Stimulated activated CD8-positive, alpha-beta memory T cell treated with anti-CD3 and anti-CD28 coated beads, Interleukin-7, amount 100 ng/mL, for 4 hours (primary cell): Measurements from ENCODE around the gene RELL1.

Experiments
- DNase-seq, 2 donors: peaks; one replicate each; pipeline ENCODE4 v3.0.0-alpha.2; 2020; ENCODE audit warnings: low read depth in 2 of 2

The RELL1 gene

DNA sequence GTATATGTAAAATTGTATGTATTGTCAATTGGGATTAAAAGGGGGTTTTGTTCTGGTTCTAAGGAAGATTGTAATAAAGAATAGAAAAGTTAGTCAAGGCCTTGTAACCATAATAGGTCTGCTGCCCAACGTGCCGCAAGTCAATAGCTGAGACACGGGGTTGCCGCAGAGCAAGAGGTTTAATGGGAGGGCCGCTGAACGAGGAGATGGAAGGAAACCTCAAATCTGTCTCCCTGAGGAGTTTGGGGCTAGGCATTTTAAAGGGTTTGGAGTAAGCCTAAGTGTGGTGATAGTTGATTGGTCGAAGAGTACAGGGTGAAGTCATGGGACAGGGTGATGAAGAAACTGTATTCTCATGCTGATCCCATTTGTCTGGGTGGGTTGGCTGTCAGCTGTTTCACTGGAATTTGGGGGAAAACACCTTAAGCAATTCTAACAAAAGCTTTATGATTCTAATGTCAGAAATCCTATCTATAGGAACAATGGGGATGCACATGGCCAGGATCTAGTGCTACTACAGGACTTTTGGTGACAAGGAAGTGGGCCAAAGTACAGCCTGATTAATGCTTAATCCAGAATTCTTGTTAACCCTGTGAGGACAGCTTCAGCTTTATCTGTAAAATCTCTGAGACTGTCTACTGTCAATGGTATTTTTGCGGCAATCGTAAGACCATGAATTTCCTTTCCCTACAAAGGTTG lies 86.9 kb downstream of the RELL1 start:
- DNase-seq = no peak

DNA sequence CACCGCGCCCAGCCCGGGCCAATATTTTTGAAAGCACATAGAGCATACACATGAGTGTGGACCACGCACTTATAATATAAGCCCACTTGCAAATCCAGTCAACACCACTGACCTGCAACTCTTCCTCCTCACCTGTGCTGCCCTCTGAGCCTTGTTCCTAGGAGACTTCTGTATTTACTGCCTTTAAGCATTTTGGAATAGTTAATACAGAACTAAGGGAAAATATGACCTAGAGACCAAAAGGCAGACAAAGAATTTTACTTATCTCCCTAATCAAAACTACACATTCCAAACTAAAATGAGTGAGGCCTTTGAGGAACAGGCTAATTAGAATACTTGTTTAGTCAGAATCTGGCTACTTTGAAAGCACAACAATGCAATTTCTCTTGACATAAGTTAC lies 89.1 kb downstream of the RELL1 start:
- no peak for DNase-seq

DNA sequence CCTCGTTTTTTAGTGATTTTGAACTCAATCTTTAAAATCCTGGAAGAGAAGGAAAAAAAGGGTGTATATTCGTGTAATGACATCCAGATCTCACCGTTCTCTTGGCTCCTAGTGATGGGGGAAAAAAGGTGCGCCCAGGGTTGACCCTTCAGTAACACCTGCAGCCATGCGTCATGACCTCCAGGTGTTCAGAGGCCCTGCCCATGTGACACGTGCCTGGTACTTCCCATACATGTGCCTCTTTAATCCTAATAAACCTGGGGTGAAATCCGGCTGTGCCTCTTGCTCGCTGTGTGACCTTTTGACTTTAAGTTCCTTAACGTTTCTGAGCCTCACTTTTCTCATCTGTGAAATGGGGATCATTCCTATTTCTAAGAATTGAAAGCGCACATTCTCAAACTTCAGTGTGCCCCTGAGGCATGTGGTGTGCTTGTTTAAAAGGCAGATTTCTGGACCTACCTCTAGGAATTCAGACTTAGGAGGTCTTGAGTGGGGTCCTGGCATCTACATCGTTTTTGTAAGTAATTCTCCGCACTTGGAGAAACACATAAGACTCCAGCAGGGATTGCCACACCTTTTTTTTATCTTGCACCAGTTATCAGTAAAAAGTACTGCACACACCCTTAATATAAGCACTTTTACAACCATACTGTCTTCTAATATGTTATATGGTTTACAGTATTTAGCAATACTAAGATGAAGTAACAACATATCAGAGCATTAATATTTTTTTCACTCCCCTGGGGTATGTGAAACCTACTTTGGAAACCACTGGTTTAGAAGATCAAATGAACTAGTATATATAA lies 90.1 kb downstream of the RELL1 start:
- DNase-seq = no peak

DNA sequence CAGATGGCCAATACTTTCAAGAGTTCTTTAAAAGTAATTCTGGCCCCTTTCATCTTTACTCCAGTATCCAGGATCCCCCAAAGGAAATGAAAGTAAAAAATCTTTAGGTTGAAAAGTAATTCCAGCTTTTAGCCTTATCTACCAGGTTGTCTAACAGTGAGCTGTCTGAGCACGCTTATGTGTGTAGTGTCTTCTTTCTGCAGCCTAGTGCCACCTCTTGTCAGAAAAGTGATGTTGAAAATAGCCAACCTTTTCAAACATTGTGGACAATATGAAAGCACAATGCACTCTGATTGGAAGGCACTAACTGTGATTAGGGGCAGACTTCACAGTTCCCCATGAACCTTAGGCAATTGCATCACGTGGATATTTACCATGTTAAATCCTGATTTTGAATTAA lies 92.1 kb downstream of the RELL1 start:
- no peak for DNase-seq

DNA sequence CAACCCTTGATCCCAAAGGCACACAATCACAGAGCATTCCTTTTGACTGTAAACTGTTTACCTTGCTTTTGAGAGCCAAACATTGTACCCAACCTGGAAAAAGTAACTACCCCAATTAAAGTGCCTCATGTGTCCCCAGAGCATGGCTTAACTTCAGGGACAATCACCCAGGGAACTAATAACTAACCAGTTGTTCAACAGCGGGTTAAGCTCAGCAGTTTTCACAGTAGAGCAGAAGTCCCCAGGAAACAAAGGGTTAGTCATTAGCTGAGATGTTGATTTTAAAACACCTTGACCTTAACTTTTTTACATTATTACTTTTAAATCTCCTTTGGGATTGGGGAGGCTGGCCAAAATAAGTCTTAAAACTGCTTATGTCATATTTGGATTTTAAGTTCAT lies 94.8 kb downstream of the RELL1 start:
- DNase-seq = no peak

DNA sequence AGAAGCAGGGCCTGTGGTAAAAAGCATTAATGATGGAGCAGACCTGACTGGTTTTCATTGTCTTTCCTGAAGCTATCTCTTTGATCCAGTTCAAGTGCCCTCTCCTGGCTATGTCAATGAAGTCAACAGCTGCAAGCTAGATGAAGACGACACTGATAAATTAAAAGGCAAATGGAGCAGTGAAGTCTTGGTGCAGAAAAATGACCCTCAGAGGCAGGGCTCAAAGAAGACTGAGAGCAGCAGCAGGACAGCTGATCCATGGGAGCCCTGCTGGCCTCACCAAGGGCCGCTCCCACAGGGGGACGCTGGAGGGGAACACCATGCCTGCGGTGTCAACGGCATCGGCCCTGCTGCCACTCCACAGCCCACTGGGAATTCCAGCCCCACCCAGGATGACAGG lies 96.2 kb downstream of the RELL1 start:
- DNase-seq = no peak

DNA sequence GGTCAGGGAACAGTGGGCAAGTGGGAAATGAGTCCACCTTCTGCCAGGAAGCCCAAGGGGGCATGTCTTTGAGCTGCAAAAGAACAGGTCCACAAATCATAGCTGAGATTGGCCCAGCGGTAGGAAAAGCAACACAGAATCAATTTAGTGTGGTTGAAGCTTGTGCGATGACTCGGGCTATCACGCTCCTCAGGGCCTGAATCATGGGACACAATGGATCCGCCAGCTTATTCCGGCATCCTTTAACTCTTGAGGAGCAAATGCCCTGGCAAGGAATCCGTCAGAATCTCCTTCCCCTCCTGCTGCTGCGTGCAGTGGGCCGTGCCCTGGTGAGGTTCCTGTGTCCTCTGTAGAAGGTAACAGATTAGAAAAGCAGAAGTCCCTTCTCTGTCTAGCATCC lies 98.0 kb downstream of the RELL1 start:
- no peak for DNase-seq

DNA sequence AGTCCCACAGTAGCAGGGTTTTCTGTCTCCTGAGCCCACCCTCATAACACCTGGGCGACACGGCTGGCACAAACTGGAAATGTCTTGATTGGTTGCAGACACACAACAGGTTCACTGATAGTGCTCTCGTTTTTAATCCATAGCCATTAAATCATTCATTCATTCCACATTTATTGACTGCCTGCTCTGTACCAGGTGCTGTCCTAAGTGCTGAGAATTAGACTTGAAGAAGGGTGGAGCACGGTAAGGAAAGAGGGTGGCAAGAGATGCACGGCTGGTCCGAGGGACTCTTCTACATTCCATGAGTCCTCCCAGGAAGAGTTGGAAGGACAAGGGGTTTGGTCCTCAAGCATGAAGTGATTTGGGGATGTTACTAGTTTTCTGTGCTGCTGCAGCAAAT lies 100.0 kb downstream of the RELL1 start:
- DNase-seq = no peak

DNA sequence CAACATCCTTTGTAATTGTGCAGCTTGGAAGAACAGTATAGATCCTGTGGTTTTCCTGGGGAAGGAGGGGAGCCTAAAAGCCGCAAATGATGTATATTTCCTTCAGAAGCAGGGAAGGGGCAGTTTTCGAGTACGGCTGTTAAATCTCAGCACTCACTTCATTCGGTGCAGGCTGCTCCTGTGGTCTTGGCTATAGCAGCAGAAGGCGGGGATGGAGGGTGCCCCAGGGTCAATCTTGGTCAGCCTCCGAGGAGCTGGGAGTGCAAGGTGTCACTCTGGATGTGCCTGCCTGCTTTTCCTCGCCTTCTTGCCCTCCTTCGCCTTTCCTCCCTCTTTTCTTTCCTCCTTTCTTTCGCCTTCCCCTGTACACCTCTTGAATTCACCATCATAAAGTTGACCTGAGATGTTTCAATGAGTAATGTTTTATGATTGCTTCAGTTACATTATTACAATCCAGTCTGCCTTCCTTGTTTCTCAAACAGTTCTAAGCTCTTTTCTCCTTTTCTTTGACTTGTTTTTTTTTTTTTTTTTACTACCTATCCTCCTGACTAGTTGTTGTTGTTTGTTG lies 101.6 kb downstream of the RELL1 start:
- no peak for DNase-seq

DNA sequence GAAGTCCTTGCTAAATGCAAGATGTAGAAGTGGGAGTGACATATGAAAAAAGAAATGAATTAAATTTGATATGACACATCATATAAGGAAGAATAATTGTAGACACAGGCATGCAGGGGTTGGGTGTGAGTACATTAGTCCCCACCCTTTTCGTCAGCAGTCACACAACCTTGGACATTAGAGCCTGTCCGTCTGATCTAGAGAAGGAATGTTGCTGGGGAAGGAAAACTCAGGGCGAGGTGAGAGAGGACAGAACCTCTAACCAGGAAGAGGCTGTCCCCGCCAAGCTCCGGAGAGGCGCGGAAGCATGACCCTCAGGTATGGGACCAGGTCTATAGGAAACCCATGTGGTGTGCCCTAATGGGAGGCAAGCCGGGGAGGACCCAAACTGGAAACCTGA lies 102.1 kb downstream of the RELL1 start:
- no peak for DNase-seq

DNA sequence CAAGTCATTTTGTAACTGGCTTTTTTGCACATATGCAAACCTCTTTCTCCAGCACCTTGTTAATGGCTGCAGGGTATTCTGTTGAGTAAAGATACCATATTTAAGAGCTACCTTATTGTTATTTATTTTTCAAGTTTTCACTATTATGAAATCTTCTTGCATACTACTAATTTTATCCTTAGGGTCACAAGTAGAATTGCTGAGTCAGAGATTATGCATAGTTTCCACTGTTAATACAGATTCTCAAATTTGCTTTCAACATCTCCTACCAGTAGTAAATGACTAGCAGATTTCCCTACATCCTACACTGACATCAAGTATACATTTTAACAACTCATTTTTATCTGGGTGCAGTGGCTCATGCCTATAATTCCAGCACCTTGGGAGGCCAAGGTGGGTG lies 112.6 kb downstream of the RELL1 start:
- no peak for DNase-seq

DNA sequence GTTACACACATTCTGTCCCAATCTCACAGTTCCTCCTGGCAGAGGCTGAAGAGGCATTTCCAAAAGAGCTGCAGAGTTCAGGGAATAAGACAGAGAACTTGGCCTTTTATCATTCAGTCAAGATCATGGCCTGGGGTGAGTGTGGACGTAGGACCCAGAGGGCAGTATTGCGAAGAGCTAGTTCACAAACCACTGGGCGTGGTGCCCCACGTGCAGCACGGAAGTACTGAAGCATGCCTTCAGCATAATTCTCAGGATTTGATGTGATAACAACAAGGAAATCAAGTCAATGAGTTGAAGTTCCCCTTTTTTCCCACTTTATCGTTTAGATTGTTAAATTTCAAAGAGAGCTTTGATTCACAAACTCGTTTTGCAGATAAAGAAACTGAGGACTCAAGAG lies 117.7 kb downstream of the RELL1 start:
- no peak for DNase-seq

DNA sequence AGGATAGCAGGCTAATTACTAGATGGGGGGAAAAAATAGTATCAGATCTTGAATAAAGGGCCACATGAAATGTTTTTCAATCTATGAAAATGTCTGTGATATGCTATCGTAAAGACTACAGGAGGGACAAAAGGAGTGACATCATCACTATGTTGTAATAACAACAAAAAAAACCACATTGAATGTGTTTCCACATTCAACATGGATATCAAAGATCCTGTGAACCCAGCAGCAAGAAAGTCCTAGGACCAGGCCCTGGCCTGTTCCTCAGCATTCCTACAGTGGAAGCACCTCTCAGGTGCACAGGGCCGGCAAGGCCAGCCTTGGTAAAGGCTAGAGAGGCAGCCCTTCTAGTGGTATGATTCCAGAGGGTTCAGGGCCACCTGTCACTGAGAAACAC lies 118.3 kb downstream of the RELL1 start:
- DNase-seq = no peak

DNA sequence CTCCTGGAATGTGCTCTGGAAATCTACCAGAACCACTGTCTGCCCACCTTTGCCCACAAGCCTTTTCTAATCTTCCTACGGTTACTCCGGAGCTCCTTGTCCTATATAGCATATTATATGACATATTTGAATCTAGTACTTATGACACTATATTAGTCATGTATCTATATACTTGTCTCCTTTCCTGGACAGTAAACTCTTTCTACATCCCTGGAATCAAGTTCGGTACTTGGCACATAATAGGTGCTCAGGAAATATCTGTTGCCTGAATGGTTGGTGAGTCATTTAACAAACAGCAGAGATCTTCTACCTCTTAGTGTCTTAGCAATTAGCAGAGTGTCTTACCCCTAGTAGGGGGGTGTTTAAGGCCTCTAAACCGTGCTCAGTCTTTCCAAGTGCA lies 123.6 kb downstream of the RELL1 start:
- no peak for DNase-seq

DNA sequence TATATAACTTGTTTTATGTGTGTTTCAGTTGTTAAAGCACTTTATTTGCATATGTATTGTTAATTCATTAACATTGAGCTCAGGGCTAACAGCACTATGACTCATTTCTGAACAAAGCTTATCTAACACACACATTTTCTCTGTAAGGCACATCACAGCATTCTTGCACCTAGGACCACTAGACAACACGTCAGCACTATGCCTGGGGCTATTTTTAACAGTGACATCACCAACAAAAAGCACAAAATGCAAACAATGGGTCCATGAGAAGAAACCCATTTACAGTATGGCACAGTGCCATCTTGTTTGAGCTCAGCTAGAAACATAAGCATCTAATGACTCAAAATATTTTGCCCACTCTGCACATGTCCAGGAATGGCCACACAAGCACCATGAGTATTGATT lies 124.4 kb downstream of the RELL1 start:
- DNase-seq = no peak

DNA sequence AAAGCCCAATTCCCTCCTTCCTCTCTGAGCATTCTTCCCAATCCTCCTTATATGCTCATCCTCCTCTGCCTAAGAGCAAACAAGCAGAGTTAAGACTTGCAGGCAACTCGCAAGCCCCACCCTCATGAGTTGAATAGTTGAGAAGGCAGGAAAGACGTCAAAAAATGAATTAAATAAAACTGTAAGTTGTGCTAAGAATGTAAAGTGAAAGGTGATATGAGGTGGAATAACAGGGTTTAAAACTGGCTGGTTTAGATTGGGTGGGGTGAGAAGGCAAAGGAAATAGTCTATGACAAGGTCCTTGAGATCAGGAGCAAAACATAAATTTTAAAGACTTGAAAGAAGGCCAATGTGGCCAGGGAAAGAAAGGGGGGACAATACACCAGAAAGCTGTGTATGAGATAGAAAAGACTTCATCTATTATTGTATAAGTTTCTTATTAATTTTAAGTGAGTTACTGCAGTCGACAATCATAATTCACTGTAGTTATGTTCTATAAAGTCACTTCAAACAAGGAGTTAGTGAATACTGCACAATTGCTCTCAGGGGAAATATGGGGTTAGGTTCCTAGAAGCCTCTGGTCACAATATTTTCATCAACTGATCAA lies 124.9 kb downstream of the RELL1 start:
- no peak for DNase-seq
